ENCODE measurements around the gene HOXB8.
A peak's percentile ranks its signal among the peaks of the same experiment; 100 is the strongest.

HOXB8 gene

DNA sequence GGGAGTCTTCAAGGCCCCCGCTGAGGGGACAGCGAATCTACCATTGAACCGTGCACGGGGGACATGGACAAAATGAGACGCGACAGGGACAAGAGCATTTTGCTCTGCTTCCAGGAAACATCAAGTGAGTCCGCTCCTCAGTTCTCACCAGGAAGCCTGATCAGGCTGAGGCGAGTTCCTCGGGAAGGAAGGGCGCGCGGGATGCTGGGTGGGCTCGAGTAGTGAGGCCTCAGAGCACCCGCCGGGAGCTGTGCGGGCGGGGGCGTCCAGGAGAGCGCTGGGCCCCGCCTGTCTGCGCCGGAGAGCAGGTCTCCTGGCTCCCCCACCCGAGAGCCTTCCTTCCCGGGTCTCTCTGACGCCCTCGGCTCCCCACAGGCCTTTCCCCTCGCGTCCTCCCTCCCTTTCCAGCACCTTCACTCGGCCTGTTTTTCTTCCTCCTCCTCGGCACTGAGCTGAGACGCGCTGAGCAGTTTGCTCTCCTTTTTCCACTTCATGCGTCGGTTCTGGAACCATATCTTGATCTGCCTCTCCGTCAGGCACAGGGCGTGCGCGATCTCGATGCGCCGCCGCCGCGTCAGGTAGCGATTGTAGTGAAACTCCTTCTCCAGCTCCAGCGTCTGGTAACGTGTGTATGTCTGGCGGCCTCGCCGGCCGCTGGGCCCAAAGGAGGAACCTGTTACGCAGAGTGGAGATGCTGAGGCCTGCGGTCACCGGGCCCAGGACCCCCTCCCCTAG, 18.9 kb downstream of the HOXB8 start:
- DNase-seq = peak; percentile 61

DNA sequence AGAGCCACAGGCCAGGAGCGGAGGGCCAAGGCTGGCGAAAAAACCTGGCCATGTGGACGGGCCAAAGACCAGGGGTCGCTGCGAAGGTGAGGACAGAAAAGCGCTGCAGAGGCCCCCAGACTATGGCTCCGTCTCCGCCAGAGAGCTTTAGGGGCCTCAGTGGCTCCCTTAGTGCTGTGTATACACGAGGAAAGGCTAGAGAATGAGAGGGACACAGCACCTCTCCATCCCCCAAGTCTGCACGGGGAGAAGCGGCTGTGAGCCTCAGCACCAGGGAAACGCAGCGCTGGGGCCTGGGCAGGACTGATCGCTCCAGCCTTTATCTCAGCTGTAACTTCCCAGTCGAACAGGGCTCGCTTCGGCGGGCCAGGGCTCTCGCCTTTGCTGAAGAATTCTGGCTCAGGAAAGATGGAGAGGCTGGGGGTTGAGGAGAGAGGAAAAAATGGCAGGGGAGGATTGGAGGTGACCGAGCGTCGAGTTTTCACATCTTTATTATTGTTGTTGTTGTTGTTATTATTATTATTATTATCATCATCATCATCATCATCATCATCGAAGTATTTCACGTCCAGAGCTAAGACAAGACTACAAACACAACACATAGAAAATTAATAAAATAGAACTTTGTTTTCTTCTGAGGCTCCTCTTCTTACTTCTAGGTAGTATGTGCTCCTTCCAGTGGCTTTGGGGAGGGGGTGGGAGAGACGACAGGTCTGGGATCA, 19.7 kb downstream of the HOXB8 start:
- DNase-seq = no peak

DNA sequence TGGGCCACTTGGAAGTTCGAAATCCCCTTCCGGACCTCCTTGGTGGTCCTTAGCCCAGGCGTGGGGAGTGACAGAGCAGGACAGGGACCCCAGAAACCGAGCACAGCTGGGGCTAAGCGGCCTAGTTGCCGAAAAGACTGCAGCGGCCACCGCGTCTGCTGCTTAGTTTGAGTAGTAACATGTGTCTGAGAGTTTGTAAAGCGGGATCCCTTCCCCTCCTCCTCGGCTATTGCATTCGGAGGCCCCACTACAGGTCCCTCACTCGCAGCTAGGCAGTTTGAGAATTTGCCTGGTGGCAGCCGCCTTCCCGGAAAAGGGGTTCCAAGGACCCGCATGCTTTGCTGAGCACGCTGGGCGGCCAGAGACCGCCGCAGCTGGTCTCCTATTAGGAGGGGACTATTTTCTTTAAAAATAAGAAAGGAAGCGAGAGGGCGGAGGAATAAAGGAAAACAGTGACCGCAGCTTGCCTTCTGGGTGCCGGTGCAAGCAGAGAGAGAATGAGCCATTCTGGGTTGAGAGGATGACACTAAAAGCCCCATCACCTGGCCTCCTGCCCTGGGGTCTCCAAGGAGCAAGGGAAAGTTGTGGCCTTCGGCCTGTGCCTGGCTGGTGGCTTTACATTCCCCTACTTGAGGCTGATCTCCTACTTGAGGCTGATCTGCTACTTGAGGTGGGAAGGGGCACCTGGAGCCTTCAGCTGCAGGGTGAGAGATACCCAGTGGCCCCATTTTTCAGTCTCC, 20.4 kb downstream of the HOXB8 start:
- DNase-seq = no peak

DNA sequence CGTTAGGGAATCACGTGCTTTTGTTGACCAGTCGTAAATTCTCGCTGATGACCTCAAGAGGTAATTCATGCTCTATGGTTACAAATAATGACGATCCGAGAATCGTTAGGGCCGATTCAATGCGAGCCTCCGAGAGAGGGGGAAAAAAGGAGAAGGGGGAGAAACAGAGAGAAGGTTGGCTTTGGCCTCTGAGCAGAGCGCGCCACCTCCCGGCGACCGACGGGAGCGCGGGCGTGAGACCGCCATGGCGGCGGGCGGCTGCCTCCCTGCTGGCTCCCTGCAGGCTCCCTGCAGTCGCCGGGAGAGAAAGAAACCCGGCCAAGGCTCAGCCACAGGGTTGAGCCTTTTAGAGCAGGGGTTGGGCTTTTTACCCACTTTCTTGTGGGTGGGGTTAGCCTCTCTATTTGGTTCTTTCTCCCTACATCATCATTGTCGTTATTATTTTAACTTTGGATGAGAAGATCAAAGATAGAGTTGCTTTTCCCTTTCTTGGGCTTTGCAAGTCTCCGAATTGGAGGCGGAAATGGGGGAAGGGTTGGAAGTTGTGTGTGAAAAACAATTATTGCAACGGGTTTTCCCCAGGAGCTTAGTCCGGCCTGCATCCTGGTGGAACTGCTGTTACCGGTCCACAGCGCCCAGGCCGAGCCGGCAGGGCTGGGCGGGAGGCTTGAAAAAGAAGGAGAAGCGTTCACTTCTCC, 21.1 kb downstream of the HOXB8 start:
- peak; percentile 90 for DNase-seq

DNA sequence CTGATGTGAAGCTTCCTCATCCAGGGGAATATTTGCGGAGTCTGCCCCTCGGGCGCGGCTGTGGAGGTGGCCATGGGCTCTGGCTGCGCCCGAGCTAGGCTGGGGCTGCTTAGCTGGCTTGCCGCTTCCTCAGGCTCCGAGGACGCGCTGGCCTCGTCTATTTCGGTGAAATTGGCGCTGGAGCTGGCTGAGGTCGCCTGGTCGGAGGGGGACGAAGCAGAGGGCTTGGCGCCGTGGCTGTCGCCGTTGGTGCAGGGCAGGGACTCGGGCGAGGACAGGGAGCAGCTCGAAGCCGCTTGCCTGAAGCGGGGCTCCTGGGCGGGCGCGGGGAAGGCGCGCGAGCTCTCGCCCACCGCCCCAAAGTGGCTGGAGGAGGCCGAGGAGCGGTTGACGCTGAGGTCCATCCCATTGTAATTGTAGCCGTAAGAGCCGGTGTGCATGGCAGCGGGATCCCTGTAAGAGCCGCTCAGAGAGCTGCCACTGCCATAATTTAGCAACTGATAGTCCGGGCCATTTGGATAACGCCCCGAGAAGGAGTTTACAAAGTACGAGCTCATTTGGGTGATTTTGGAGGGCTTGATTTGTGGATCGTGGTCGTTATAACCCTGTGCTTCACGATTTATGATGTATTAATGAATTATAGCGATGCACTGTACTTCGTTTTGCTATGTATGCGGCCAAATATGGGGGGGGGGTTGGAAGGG, 21.8 kb downstream of the HOXB8 start, which contains the start of gene HOXB5:
HOXB5 (minus strand) TSS at position 654 of the 704 bp plus-strand sequence; CDS start at position 557, 97 bp downstream.
- DNase-seq = no peak

DNA sequence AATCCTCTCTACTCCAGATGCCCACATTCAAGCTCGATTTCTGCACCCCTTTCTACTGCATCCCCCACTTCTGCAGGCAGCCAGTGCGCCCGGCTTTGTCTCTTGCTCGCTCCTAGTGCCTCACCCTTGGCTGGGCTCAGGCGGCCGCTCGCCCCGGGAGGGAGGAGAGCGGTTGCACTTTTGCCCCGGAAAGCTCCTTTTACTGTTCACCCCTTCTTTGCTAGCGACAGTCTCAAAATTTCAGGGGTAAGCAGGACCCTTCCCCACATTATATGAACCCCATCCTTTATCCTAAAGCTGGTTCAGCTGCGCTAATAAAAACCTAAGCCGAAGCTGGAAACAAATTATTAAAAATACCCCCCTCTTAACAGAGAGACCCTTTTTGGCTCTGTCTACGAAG, 22.5 kb downstream of the HOXB8 start:
- DNase-seq = no peak

DNA sequence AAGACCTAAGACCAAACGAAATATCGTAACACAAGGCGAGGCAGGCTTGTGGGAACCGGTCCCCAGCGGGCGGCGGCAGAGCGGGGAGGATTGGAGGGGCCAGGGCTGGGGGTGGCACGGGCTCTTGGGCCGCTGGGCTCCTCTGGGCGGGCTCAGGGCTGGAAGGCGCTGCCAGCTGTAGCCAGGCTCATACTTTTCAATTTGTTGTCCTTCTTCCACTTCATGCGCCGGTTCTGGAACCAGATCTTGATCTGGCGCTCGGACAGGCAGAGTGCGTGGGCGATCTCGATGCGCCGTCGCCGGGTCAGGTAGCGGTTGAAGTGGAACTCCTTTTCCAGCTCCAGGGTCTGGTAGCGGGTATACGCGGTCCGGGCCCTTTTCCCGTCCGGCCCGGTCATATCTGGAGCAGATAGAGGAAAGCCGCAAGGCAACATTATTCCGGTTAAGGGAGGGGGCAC, 23.0 kb downstream of the HOXB8 start:
- no peak for DNase-seq

DNA sequence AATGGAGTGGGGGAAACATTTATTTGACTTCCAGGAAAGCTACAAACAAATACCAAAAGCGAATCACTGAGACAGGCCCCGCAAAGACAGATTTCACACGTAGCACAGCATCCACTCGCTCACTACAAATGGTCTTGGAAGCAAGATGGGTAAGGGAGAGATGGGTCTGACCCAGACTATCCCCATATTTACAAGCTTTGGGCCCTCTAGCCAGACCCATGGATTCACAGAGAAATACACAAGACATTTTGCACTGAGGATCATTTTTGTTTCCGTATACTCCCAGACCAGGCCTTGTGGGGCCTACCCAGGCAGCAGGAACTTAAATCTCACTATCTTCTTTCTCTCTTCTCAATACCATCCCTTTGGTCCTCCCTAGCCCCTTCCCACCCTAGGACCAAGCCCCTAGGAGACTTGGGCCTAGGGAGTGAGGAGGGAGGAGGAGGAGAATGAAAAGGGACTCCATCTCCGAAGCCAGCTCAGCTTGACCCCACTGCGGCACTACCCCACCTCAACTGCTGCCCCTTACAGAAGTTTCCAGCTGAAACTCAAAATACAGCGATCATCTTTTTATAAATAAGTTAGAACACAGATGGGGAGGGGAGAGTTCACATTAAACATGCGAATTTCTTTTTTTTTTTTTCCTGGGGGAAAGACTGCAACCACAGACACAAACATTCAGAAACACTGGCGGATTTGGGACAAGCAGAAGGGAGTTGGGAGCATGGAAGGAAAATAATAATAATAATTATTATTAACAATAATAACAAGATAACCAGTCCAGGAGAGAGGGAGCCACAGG, 23.6 kb downstream of the HOXB8 start:
- no peak for DNase-seq

DNA sequence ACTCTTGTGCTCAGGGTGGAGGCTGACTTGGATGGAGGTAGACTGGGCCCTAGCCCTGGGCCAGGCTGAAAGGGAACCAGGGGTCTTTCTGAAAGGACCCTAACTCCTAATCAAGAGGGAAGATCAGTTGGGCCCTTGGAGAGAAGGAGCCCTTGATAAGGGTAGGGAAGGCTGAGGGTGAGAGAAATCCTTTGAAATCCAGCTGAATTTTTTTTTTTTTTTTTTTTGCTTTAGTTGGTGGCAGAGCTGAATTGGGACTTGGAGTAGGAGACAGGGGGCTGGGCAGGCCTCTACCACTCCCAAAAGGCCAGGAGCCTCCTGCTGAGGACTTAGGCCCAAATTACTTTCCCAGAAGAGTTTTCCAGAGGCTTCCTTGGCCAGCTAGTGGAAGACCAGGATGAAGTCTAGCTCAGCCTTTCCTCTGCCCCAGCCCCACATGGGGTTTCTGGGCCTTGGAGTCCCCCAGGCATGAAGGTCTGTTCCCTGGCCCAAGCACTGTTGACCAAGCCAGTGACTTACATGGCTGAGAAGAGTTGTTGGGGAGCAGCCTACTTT, 24.4 kb downstream of the HOXB8 start:
- DNase-seq = no peak

DNA sequence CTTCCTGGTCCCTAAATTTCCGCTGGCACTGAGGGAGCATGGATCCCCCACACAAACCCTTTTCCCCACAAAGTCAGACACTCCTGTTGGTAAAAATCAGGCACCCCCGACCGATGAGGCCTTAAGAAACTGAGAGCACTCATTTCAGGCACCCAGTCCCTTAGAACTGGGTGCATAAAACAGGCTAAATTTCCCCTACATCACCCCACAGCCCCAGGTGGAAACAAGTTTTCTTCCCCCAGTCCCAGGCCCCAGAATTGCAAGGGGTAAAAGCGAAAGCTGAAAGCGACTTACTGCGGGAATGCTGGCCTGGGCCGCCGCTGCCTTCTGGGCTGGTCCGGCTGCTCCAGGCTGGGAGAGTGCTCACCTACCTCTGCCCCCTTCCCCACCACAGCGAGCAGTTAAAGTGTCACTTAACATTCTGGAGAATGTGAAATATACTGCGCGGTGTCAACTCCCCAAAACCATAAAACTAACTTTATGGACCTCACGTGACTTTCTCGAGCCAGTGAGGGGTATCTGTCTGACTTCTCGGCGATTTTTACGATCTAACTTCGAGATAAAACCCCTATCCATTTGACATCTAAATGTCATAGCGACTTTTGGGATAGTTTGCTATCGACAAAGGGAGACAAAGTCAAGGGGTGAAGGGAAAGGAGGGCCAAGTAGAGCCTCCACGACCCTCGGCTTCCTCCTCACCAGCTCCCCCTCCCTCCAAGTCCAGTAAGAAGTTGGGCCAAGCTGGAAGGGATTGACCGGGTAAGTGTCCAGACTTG, 25.1 kb downstream of the HOXB8 start, which contains the start of gene HOXB3:
HOXB3 (minus strand) TSS at position 411 of the 776 bp plus-strand sequence. CDS start 37,767 bp downstream, outside the sequence.
- DNase-seq = no peak

DNA sequence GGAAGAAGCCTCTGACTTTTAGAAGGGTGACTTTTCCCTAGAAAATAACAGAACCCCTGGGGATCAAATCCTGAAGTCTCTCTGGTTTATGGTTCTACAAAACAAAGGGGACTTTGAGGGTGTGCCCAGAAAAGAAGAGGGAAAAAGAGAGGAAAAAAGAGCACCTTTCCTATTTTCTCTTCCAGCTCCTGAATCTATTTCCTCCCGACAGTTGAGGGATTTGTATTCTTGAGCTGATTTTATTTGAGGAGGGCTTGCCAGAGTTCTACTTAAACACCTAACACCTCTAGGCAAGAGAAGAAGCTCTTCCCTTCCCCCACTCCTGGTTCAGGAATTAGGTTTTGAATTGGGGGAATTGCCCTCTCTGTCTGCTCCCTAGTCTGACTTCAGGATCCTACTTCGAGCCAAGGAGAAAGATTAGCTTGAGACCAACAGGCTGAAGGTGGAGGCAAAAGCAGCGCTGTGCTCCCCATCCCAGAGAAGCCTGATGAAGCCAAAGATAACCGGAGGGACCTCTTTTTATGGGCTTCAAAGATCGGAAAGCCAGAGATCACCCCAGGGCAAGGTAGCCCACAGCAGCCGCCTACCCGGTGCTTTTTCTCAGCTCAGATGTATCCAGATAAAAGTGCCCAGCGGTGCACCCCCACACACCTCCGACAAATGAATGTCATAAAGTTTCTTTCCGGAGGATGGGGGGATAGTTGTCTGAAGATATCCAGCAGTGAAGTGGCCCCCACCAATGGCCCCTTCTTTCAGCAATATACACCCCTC, 25.8 kb downstream of the HOXB8 start:
- DNase-seq = no peak

DNA sequence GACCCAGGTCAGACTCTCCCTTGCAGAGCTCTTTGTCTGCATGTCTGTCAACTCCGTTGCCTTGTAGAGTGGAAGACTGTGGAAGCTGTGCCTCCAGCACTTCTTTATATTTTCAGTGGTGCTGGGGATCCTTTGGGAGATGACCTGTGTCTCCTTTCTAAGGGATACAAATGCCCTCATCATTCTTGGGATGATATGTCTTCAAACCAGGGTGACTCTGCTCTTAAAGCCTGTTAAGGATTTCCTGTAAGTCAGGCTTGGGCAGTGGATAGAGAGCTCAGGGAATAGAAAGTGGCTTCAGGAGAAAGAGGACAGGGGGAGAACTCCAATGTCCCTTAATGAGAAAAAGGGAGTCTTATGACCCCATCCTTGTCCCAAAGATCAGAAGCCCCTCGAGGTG, 26.6 kb downstream of the HOXB8 start:
- no peak for DNase-seq

DNA sequence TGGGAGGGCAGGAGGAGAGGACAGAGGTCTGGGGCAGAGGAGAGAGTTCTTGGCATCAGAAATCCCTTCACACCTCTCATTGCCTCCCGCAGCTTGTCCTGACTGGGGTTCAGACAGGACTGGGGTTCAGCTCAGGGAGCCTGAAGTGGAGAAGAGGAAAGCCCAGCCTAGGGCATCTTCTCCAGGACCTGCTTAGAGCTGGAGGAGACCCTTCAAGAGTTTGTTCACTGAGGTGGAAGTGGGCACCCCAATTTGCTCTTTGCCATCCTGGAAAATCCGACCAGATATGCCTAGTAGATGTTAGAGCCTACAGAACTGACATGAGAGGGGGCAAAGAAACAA, 27.0 kb downstream of the HOXB8 start:
- no peak for DNase-seq

DNA sequence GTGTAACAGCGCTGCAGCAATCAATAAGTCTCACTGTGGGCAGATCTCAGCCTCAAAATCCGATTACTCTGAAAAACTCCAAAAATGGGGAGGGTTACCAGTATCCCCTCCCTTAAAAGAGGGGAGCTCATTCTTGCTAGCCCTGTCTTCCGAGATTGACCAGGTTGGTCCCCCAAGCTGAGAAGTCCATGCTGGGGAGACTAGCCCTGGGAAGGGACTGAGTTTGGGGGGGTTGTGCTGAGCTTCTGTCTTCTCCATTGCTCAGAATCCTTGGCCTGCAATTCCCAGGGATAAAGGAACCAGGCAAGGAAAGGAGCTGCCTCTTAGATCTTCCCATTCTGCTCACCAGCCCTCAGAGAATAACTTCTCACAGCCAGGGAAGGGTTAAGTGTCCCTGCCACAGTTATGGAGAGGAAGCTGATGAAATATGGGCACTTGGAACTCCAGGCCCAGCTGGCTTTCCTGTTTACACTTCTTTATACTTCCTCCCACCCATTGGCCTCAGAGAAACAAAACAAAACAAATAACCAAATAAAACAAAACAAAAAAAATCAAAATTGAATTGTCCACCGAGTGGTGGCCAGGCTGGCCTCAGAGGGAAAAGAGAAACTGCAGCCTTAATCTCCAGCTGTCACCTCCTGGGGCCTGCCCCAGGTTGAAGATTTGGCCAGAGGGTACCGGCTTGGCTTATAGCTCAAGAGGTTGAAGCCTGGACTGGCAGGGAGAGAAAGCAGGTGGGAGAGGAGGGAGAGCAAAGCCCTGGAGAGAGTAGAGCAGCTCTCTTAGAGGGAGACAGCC, 27.6 kb downstream of the HOXB8 start:
- no peak for DNase-seq

DNA sequence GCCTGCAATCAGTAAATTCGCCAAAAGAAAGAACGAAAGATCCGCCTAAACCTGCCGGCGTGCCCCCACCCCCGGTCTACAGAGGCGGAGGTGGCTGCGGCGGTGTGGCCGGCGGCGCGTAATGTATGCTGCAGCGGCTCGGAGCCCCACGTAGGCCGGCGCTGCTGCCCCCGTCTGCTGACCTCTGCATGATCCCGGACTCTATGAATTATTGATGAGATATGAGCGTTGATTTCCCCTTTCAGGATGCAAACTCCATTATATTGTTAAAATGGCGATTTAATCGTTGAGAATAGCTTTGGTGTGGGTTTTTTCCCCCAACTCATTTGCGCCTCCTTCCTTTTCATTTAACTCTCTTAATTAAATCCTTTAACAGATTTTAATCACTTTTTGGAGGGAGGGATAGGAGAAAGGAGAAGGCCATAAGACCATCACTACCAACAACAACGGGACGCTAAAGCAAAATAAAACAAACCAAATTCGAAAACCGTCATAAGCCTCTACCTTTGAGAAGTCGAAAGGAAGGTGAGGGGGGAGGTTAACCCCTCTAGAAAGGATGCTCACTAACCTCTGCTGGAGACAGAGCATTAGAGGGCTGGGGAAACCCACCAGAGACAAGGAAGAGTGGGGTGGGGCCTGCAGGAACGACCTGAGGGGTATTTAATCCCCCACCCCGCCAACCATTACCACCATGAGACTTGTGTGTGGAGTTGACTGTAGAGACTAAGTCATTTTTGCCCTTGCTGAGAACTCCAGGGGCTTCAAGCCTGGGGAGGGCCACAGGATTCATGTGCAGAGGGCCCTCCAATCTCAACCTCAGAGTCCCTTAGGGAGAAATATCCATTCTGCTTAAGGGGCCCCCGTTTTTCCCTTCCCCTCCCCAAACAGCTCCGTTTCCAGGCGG, 28.5 kb downstream of the HOXB8 start:
- no peak for DNase-seq

DNA sequence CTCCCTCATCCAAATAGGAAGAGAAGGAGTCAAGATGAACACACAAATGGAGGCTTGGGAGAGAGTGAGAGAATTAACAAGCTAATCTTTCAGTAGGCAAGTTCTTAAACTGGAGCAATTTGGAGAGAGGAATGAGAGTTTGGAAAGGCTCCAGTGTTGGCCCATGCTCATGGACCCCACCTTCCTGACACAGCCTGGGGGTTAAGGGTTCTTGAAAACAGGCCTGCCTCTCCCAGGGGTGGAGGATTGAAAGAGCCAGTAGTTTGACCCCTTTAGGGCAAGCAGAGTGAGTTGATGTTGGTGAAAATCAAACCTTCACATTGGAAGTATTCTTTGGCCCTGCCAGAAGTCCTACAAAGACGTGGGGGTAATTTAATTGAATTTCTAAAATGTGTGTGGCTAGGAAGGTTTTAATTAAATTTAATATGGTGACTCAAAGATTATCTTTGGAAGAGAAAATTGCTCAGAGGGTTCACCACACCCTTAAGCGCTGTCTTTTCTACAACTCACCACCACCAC, 30.8 kb downstream of the HOXB8 start:
- DNase-seq = no peak

DNA sequence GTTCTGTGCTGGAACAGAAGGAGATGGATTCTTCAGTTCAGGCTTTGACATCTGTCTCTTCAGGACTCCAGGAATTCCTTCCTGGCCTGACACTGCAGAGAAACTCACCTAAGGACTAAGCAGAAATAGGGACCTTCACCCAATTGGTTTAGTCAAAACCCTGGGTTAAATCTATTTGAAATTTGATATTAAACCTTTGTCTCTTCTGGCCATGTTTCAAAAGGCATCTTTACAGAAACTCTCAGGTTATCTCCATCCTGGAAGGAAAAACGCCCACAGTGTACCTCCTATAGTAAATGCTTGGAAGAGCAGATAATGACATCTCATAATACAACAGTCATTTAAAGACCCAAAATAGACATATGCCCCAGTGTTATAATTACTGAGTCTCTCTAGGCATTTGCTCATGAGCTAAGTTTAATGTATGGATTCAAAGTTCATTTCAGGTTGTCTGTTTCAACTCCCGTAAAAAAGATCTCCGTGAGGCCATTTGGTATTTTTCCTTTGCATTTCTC, 31.3 kb downstream of the HOXB8 start:
- no peak for DNase-seq
